HepG2 (cell line): ENCODE measurements around the gene ZNF653. TPM values are rescaled to one million over a fixed set of nuclear protein-coding genes. Genes with fewer than 3 reads are reported as not detected.

Source experiments
- ARHGAP35 ChIP-seq: sonication (generic); formaldehyde crosslinking; IDR thresholded peaks from 2 replicates; pipeline ENCODE4 v1.9.0; 2022; ENCODE audit warnings: mild to moderate bottlenecking, inconsistent platforms, moderate library complexity, missing genetic modification reagents, borderline replicate concordance
- CERS6 ChIP-seq: sonication (generic); formaldehyde crosslinking; IDR thresholded peaks from 2 replicates; pipeline ENCODE4 v1.5.0; 2020; ENCODE audit warnings: missing genetic modification reagents
- MBD4 ChIP-seq: IDR thresholded peaks from 2 replicates; pipeline ENCODE4 v1.6.1; 2012; ENCODE audit warnings: low read length, inconsistent platforms, borderline replicate concordance
- PRDM10 ChIP-seq: sonication (generic); formaldehyde crosslinking; IDR thresholded peaks from 2 replicates; pipeline ENCODE4 v1.4.0; 2020; ENCODE audit warnings: low read depth, missing genetic modification reagents
- SATB2 ChIP-seq: sonication (generic); formaldehyde crosslinking; IDR thresholded peaks from 2 replicates; pipeline ENCODE4 v1.5.0; 2020; ENCODE audit warnings: missing genetic modification reagents
- SOX13 ChIP-seq, 3 experiments: fragments of 450-650 bp in 1 of 3; sonication (generic) in 1 of 3; formaldehyde crosslinking in 1 of 3; IDR thresholded peaks in 2 of 3; conservative IDR thresholded peaks in 1 of 3; 2 replicates each; pipeline versions ENCODE4 v1.5.0 to v1.6.1; 2016 to 2020; ENCODE audit warnings: antibody characterized with exemption in 1 of 3, mild to moderate bottlenecking in 1 of 3, missing compliant biosample characterization in 1 of 3, missing genetic modification reagents in 1 of 3, moderate library complexity in 1 of 3
- TFE3 ChIP-seq: IDR thresholded peaks from 2 replicates; pipeline ENCODE4 v1.6.1; 2016
- ZBTB3 ChIP-seq: sonication (generic); formaldehyde crosslinking; IDR thresholded peaks from 2 replicates; pipeline ENCODE4 v1.4.0; 2020; ENCODE audit warnings: low read depth, mild to moderate bottlenecking, moderate library complexity, missing genetic modification reagents, borderline replicate concordance
- ZBTB39 ChIP-seq: sonication (generic); formaldehyde crosslinking; IDR thresholded peaks from 2 replicates; pipeline ENCODE4 v1.5.0; 2020; ENCODE audit warnings: missing genetic modification reagents
- ZNF124 ChIP-seq: sonication (generic); formaldehyde crosslinking; IDR thresholded peaks from 2 replicates; pipeline ENCODE4 v1.4.0; 2020; ENCODE audit warnings: missing genetic modification reagents
- ZNF20 ChIP-seq: sonication (generic); formaldehyde crosslinking; IDR thresholded peaks from 2 replicates; pipeline ENCODE4 v1.4.0; 2020; ENCODE audit warnings: mild to moderate bottlenecking, moderate library complexity, missing genetic modification reagents
- ZNF329 ChIP-seq: sonication (generic); formaldehyde crosslinking; IDR thresholded peaks from 2 replicates; pipeline ENCODE4 v1.9.0; 2021; ENCODE audit warnings: low read depth, mild to moderate bottlenecking, missing genetic modification reagents
- ZNF720 ChIP-seq: sonication (generic); formaldehyde crosslinking; IDR thresholded peaks from 2 replicates; pipeline ENCODE4 v1.4.0; 2020; ENCODE audit warnings: missing genetic modification reagents
- ZNF777 ChIP-seq: sonication (generic); formaldehyde crosslinking; IDR thresholded peaks from 2 replicates; pipeline ENCODE4 v1.4.0; 2020; ENCODE audit warnings: missing genetic modification reagents
- polyA plus RNA-seq, 8 experiments: library from polyadenylated mRNA; depleted of rRNA in 3 of 8; stranded (reverse) in 7 of 8; unstranded in 1 of 8; fragments of >200 nt; fragmentation: Illumina TruSeq in 4 of 8; extraction: Trizol in 4 of 8; gene quantifications; 2 replicates each; pipeline versions ENCODE4 v1.2.1 to v1.2.3, GENCODE V29; 2011 to 2016; ENCODE audit warnings: low read depth in 4 of 8, missing spikeins in 1 of 8, mixed read lengths in 1 of 8; ENCODE audit not compliant: insufficient read depth in 1 of 8
- total RNA-seq, 5 experiments: library from RNA; depleted of rRNA; stranded (reverse); fragments of >200 nt; fragmentation: Illumina TruSeq; extraction: Trizol; gene quantifications; 2 replicates each; pipeline ENCODE4 v1.2.3, GENCODE V29; 2016; ENCODE audit warnings: low read depth in 1 of 5

ZNF653 gene
- total and polyA plus RNA-seq, 2 of the 13 experiments (the other 11 are each of a cell fraction or from before 2014, with no cell fraction given) = 4.7 to 7.1 TPM

GRCh38 chr19:11481534-11482383 is 23.9 kb downstream of the ZNF653 start (continued):
- TF ChIP-seq ZBTB3 (CRISPR knock-in tag) (0 out of 2 replicates have a peak, but pooled peaks have one; percentile 31), ARHGAP35 (no peak), ZNF329 (CRISPR knock-in tag) (0 out of 2 replicates have a peak, but pooled peaks have one; percentile 17), PRDM10 (CRISPR knock-in tag) (no peak), TFE3 (CRISPR knock-in tag) (no peak), MBD4 (no peak), ZNF124 (CRISPR knock-in tag) (no peak), CERS6 (CRISPR knock-in tag) (no peak), ZNF20 (CRISPR knock-in tag) (0 out of 2 replicates have a peak, but pooled peaks have one; percentile 49), ZNF777 (peak; percentile 69), SATB2 (CRISPR knock-in tag) (no peak), ZNF720 (no peak), SOX13 (IDR thresholded peaks at IDR 0.05) (no peak), SOX13 (CRISPR knock-in tag; conservative IDR thresholded peaks at IDR 0.05 in 1 of 2, IDR thresholded peaks at IDR 0.05 in 1 of 2) (no peak), ZBTB39 (no peak)
